Endodermal cell (in vitro differentiated cells): ENCODE measurements around the gene ANAPC5. TPM values are rescaled to one million over a fixed set of nuclear protein-coding genes. Genes with fewer than 3 reads are reported as not detected.
A peak's percentile ranks its signal among the peaks of the same experiment; 100 is the strongest.

ENCODE experiments used
- DNase-seq: peaks from one replicate; pipeline ENCODE4 v3.0.0-alpha.2; 2017
- H3K27ac ChIP-seq: 2 replicates; pipeline ENCODE4 v1.5.1; 2013; ENCODE audit warnings: mild to moderate bottlenecking, low read depth, low read length, moderate library complexity
- H3K27me3 ChIP-seq: 2 replicates; pipeline ENCODE4 v1.6.1; 2013; ENCODE audit warnings: mild to moderate bottlenecking, low read length, moderate library complexity; ENCODE audit not compliant: insufficient read depth, control insufficient read depth, poor library complexity, severe bottlenecking
- H3K36me3 ChIP-seq: 2 replicates; pipeline ENCODE4 v1.7.0; 2013; ENCODE audit warnings: mild to moderate bottlenecking, low read length, moderate library complexity; ENCODE audit not compliant: control insufficient read depth, insufficient read depth
- H3K4me1 ChIP-seq: one replicate; pipeline ENCODE4 v1.7.0; 2013; ENCODE audit warnings: low read length; ENCODE audit not compliant: control insufficient read depth, insufficient read depth
- H3K4me3 ChIP-seq: 2 replicates; pipeline ENCODE4 v1.5.1; 2013; ENCODE audit warnings: mild to moderate bottlenecking, low read length, moderate library complexity
- H3K9ac ChIP-seq: 2 replicates; pipeline ENCODE4 v1.6.1; 2013; ENCODE audit warnings: mild to moderate bottlenecking, low read length, moderate library complexity; ENCODE audit not compliant: poor library complexity, severe bottlenecking; ENCODE audit errors: extremely low read depth
- H3K9me3 ChIP-seq: 2 replicates; pipeline ENCODE4 v1.6.1; 2013; ENCODE audit warnings: mild to moderate bottlenecking, low read length, moderate library complexity; ENCODE audit not compliant: control insufficient read depth
- H3K27ac Mint-ChIP-seq: 2 replicates; pipeline ENCODE4 v1.8.0; 2020; ENCODE audit warnings: mixed read lengths
- H3K27me3 Mint-ChIP-seq: 2 replicates; pipeline ENCODE4 v1.8.0; 2021; ENCODE audit warnings: mild to moderate bottlenecking, mixed read lengths; ENCODE audit not compliant: insufficient read depth
- H3K36me3 Mint-ChIP-seq: 2 replicates; pipeline ENCODE4 v1.8.0; 2020; ENCODE audit warnings: low read depth, mixed read lengths
- H3K4me1 Mint-ChIP-seq: 2 replicates; pipeline ENCODE4 v1.8.0; 2020; ENCODE audit warnings: mixed read lengths
- H3K4me3 Mint-ChIP-seq: 2 replicates; pipeline ENCODE4 v1.8.0; 2020; ENCODE audit warnings: mild to moderate bottlenecking, moderate library complexity, mixed read lengths
- H3K9me3 Mint-ChIP-seq: 2 replicates; pipeline ENCODE4 v1.8.0; 2020; ENCODE audit warnings: mild to moderate bottlenecking, mixed read lengths
- CTCF ChIP-seq: fragments of 200-600 bp; sonication (generic); conservative IDR thresholded peaks from 2 replicates; pipeline ENCODE4 v1.5.0; 2021; ENCODE audit warnings: antibody characterized with exemption, mild to moderate bottlenecking
- WGBS, 2 experiments: methylation state at CpG; one replicate each; pipeline versions ENCODE4 v1.1.5 to v1.1.7; 2013; ENCODE audit warnings: missing lambda C conversion rate in 2 of 2, mixed read lengths in 1 of 2; ENCODE audit not compliant: insufficient coverage in 1 of 2, insufficient read length in 1 of 2; 5-methylcytosine and 5-hydroxymethylcytosine counted together
- total RNA-seq, 2 donors: library from RNA; stranded (reverse); fragmentation: NEBNext Ultra II Directional in 1 of 2; extraction: Animal tissue kit (Norgen Biotek cat#: 25700) in 1 of 2; gene quantifications; 2 replicates in 1 of 2; 3 replicates in 1 of 2; pipeline ENCODE4 v1.2.1, GENCODE V29; 2021

The ANAPC5 gene
- total RNA-seq, 2 donors from 2014 or later, result 87.7 to 111 TPM

DNA sequence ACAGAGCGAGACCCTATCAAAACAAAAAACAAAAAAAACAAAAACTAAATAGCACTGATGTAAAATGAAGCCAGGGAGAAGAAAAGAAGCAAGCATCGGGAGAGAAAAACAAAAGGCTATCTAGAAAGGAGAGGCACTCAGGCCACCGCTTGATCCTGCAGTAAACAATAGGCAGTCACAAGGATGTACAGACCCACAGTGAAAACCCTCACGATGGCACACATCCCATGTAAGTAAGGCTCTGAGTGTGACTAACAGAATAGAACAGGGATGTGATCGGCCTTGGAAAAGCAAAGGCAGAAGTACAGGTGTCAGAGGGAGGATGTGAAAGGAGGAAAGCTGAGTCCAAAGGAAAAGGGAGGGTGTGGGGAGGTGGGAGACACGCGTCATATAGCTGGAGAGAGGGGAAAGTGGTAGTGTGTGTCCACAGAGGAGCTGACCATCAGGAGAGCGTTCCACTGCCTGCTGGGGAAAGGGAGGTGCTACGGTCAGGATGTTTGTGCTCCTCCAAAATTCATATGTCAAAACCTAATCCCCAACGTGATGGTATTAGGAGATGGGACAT lies 87.2 kb downstream of the ANAPC5 start:
- Histone ChIP-seq H3K9me3 (no peaks in the 10 kb centered on the region), H3K27me3 (no peaks in the 10 kb centered on the region), H3K9ac (no peak overlapping the region), H3K36me3 (peaks cover 75% of the 10 kb centered on the region), H3K27ac (no peak overlapping the region), H3K4me3 (no peak overlapping the region), H3K4me1 (no peaks in the 10 kb centered on the region)
- H3K4me1 Mint-ChIP-seq, result no peaks in the 10 kb centered on the region
- WGBS, 2 experiments, result 92 to 96% methylated on average over 6 to 10 of the region's 10 CpGs
- H3K27me3 Mint-ChIP-seq, result no peaks in the 10 kb centered on the region
- H3K36me3 Mint-ChIP-seq, result peaks cover 75% of the 10 kb centered on the region
- TF ChIP-seq CTCF, result no peak
- H3K27ac Mint-ChIP-seq, result peak overlapping the region; percentile 59
- no peak overlapping the region for H3K4me3 Mint-ChIP-seq
- no peaks in the 10 kb centered on the region for H3K9me3 Mint-ChIP-seq
- DNase-seq, result no peak

GRCh38 chr12:121264135-121264534 lies 88.1 kb downstream of the ANAPC5 start:
- H3K36me3 Mint-ChIP-seq, result peaks cover 77% of the 10 kb centered on the region
- H3K4me3 Mint-ChIP-seq, result no peak overlapping the region
- Histone ChIP-seq H3K27ac (no peak overlapping the region), H3K36me3 (peaks cover 80% of the 10 kb centered on the region), H3K9ac (no peak overlapping the region), H3K27me3 (no peaks in the 10 kb centered on the region), H3K4me3 (no peak overlapping the region), H3K4me1 (no peaks in the 10 kb centered on the region), H3K9me3 (no peaks in the 10 kb centered on the region)
- TF ChIP-seq CTCF, result no peak
- no peak overlapping the region for H3K27ac Mint-ChIP-seq
- no peaks in the 10 kb centered on the region for H3K9me3 Mint-ChIP-seq
- no peak for DNase-seq
- H3K4me1 Mint-ChIP-seq, result no peaks in the 10 kb centered on the region
- no peaks in the 10 kb centered on the region for H3K27me3 Mint-ChIP-seq
- 88 to 93% methylated on average over 4 to 8 of the region's 8 CpGs for WGBS, 2 experiments

DNA sequence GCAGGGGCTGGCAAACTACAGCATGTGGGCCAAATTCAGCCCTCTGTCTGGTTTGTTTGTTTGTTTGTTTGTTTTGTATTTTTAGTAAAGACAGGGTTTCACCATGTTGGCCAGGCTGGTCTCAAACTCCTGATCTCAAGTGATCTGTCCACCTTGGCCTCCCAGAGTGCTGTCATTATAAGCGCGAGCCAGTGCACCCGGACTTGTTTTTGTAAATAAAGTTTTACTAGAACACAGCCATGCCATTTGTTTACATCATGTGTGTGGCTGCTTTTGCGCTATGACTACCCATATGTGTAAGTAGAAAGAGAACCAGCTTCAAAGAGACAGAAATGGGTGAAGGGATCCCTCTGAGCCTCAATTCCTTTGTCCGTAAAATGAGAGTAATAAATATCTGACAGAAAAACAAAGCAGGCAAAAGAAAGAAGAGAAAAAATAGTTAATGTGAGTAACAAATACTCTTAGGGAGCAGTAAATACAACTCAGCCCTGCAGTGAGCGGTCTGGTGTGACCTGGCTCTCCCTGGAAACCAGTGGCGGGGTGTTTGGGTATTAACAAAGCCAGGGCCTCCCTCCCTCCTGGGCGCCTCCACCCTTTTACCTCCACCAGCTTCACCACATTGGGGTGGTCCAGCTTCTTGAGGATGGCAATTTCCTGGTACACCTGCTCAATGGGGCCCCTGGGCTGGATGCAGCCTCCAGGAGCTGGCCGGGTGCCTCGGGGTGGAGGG lies 88.8 kb downstream of the ANAPC5 start:
- no peaks in the 10 kb centered on the region for H3K27me3 ChIP-seq
- no peak overlapping the region for H3K27ac ChIP-seq
- 84 to 95% methylated on average over 4 to 10 of the region's 10 CpGs for WGBS, 2 experiments
- Mint-ChIP-seq H3K36me3 (peaks cover 77% of the 10 kb centered on the region), H3K27ac (no peak overlapping the region), H3K4me3 (no peak overlapping the region), H3K9me3 (no peaks in the 10 kb centered on the region), H3K27me3 (no peaks in the 10 kb centered on the region), H3K4me1 (no peaks in the 10 kb centered on the region)
- H3K9me3 ChIP-seq, result no peaks in the 10 kb centered on the region
- H3K9ac ChIP-seq, result no peak overlapping the region
- no peak overlapping the region for H3K4me3 ChIP-seq
- H3K36me3 ChIP-seq, result peaks cover 75% of the 10 kb centered on the region
- no peak for TF ChIP-seq CTCF
- no peak for DNase-seq
- H3K4me1 ChIP-seq, result no peaks in the 10 kb centered on the region
